ENCODE measurements around the gene TMEM115.
"Not testable (repeated sequence)": the region's sequence is repeated elsewhere in the genome, so short reads cannot be mapped to it uniquely, and the experiment has no call there.

TMEM115 gene

GRCh38 chr3:50319181-50319893 is 40.0 kb downstream of the TMEM115 start:
- no peak for DNase-seq (ENCODE audit: low read depth in 1 of 2, low spot score in 1 of 2)

GRCh38 chr3:50318615-50319014 is 40.7 kb downstream of the TMEM115 start:
- DNase-seq (ENCODE audit: low read depth in 1 of 2, low spot score in 1 of 2), result no peak

- no peak for DNase-seq (ENCODE audit: low read depth in 1 of 2, low spot score in 1 of 2)
Observed at GRCh38 chr3:50318163-50318562, 41.2 kb downstream of the TMEM115 start.

GRCh38 chr3:50317300-50317699 is 42.0 kb downstream of the TMEM115 start:
- DNase-seq (ENCODE audit: low read depth in 1 of 2, low spot score in 1 of 2), result no peak

- no peak for DNase-seq (ENCODE audit: low read depth in 1 of 2, low spot score in 1 of 2)
Observed at GRCh38 chr3:50316657-50317242, 42.6 kb downstream of the TMEM115 start.

- no peak for DNase-seq (ENCODE audit: low read depth in 1 of 2, low spot score in 1 of 2)
Observed at GRCh38 chr3:50314816-50315215, 44.5 kb downstream of the TMEM115 start.

GRCh38 chr3:50314342-50314741 is 45.0 kb downstream of the TMEM115 start:
- DNase-seq (ENCODE audit: low read depth in 1 of 2, low spot score in 1 of 2), result no peak

- DNase-seq (ENCODE audit: low read depth in 1 of 2, low spot score in 1 of 2), result not testable (repeated sequence)
Observed at GRCh38 chr3:50312041-50312440, 47.3 kb downstream of the TMEM115 start.

Data from activated CD4-positive, alpha-beta T cell treated with anti-CD3 and anti-CD28 coated beads, Interleukin-2, amount 50 U/mL, for 24 hours (primary cell).